ENCODE data around the gene PTPN18.
A peak's percentile ranks its signal among the peaks of the same experiment; 100 is the strongest.

DNA sequence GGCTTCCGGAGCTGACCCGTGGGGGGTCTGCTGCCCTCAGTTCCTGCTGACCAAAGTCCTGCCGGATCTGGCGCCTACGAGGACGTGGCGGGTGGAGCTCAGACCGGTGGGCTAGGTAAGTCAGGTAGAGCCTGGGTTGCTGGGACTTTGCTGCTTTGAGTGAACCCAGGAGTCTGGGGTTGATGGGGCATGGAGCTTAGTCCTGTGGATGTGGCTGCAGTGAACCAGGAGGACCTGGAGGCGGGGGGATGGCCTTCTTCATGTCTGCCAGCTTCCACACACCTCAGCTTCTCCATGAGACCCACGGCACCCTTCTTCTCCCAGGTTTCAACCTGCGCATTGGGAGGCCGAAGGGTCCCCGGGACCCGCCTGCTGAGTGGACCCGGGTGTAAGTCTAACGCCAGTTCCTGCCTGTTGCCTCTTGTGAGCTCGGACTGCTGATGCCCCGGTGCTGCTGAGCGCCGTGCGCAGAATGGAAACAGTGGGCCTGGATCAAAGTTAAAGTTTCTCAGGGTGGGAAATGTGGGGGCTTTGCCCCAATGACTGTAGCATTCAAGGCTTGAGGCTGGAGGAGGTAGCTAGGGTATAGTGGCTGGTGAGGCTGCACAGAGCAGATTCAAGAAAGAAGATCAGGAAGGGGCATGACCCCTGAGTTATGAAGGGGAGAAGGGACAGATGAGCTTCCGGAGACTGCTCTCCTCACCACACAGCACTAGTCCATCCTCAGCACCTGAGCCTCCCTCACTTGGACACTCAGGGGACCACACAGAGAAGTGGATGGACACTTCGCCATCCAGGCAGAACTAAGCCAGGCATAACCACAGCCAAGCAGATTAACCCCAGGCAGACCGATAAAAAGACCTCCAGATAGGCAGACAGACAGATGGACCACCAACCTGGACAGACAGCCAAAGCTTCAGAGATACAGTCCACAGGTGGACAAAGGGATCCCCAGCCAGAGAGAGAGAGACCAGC, 17.3 kb downstream of the PTPN18 start:
- TF ChIP-seq, protein P1, sequence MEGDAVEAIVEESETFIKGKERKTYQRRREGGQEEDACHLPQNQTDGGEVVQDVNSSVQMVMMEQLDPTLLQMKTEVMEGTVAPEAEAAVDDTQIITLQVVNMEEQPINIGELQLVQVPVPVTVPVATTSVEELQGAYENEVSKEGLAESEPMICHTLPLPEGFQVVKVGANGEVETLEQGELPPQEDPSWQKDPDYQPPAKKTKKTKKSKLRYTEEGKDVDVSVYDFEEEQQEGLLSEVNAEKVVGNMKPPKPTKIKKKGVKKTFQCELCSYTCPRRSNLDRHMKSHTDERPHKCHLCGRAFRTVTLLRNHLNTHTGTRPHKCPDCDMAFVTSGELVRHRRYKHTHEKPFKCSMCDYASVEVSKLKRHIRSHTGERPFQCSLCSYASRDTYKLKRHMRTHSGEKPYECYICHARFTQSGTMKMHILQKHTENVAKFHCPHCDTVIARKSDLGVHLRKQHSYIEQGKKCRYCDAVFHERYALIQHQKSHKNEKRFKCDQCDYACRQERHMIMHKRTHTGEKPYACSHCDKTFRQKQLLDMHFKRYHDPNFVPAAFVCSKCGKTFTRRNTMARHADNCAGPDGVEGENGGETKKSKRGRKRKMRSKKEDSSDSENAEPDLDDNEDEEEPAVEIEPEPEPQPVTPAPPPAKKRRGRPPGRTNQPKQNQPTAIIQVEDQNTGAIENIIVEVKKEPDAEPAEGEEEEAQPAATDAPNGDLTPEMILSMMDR (IDR thresholded peaks at IDR 0.05): no peak
- TF ChIP-seq POLR2A (IDR thresholded peaks at IDR 0.05): no peak
- TF ChIP-seq POLR2AphosphoS5 (IDR thresholded peaks at IDR 0.05; ENCODE audit: insufficient read depth in 1 of 2, low read depth in 1 of 2): peak in 1 of 2 donors; percentile 57

Measured in vagina (tissue), 2 donors.